ENCODE measurements around the gene BCOR.

DNA sequence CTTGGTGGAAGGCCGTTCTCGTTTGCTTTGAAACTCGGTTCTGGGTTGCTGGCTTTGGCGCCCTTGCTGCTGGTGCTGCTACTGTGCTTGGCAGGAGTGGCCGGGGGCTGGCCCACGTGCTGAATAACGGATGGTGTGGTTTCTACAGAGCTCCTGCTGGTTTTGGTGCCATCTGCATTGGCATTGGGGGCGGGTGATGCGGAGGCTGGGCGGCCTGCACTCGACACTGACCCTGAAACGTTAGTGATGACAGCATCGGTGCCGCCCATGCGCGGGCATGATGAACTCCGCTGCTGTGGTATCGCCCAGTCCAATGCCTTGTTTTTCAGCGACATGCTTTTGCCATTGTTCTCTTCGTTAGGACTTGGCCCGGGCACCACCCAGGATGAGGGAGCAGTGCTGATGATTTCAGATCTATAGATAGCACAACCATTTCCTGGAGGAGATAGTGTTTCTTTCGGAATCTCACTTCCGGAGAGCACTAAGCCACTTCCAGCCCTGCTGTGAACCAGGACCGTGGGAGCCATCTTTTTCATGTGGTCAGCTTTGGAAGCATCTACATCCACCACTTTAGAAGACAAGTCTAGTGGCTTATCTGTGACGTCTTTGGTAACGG lies 24.2 kb downstream of the BCOR start:
- TF ChIP-seq POLR2A (IDR thresholded peaks at IDR 0.05; ENCODE audit: low read depth, low read length) (no peak), TAF1 (IDR thresholded peaks at IDR 0.05; ENCODE audit: borderline replicate concordance, low read depth, low read length) (no peak)
